ENCODE results near the gene ZNF134.

Gene ZNF134

GRCh38 chr19:57613941-57614743 lies at the start of gene ZNF134:
ZNF134 (plus strand) TSS chr19:57614242; CDS start chr19:57619469, 5,227 bp downstream.
- peak in 1 of 2 experiments; percentile 75 for DNase-seq

- no peak for DNase-seq
Measured at GRCh38 chr19:57566396-57567265, 47.4 kb upstream of the ZNF134 start.

- no peak for DNase-seq
Measured at GRCh38 chr19:57570707-57571106, 43.3 kb upstream of the ZNF134 start.

GRCh38 chr19:57572415-57572947 lies 41.6 kb upstream of the ZNF134 start:
- no peak for DNase-seq

GRCh38 chr19:57576661-57577060 lies 37.4 kb upstream of the ZNF134 start:
- no peak for DNase-seq

GRCh38 chr19:57578487-57579205 lies 35.4 kb upstream of the ZNF134 start, which contains the start of gene ZNF416:
ZNF416 (minus strand) TSS chr19:57578911; CDS start chr19:57578704, 207 bp downstream.
- DNase-seq, result peak; percentile 92 to 95

- DNase-seq, result no peak
Measured at GRCh38 chr19:57583104-57583520, 30.9 kb upstream of the ZNF134 start.

- DNase-seq, result peak; percentile 72 to 84
Measured at GRCh38 chr19:57583521-57584416, 30.3 kb upstream of the ZNF134 start, which contains the start of gene ZIK1. ZIK1 (plus strand) TSS chr19:57584145; CDS start chr19:57584357, 212 bp downstream.

- DNase-seq, result no peak
Measured at GRCh38 chr19:57587529-57587928, 26.5 kb upstream of the ZNF134 start.

- DNase-seq, result no peak
Measured at GRCh38 chr19:57599377-57599760, 14.7 kb upstream of the ZNF134 start.

GRCh38 chr19:57599761-57600383 lies 14.2 kb upstream of the ZNF134 start, which contains the start of gene ZNF530:
ZNF530 (plus strand) TSS chr19:57599885; CDS start chr19:57604346, 4,461 bp downstream.
- peak; percentile 67 to 91 for DNase-seq

- no peak for DNase-seq
Measured at GRCh38 chr19:57606931-57607330, 7.1 kb upstream of the ZNF134 start.

- no peak for DNase-seq
Measured at GRCh38 chr19:57611113-57611512, 2.9 kb upstream of the ZNF134 start.

- no peak for DNase-seq
Measured at GRCh38 chr19:57615346-57615745, 1.3 kb downstream of the ZNF134 start.

- DNase-seq, result no peak
Measured at GRCh38 chr19:57620673-57621348, 6.8 kb downstream of the ZNF134 start.

GRCh38 chr19:57623091-57623490 lies 9.0 kb downstream of the ZNF134 start:
- DNase-seq, result no peak

- peak; percentile 71 to 90 for DNase-seq
Measured at GRCh38 chr19:57632987-57633831, 19.2 kb downstream of the ZNF134 start, which contains the start of gene ZNF211. ZNF211 (plus strand) TSS chr19:57633168; CDS start chr19:57633347, 179 bp downstream.

GRCh38 chr19:57633832-57634131 lies 19.7 kb downstream of the ZNF134 start:
- DNase-seq, result no peak

GRCh38 chr19:57637379-57637778 lies 23.3 kb downstream of the ZNF134 start:
- DNase-seq, result no peak
